PC-3 (cell line): ENCODE data around the gene MBNL1. TPM values are rescaled to one million over a fixed set of nuclear protein-coding genes. Genes with fewer than 3 reads are reported as not detected.

Source experiments
- ATAC-seq: fragments of 200-7000 bp; cut with Tn5 transposase; 2 replicates; pipeline ENCODE4 v1.9.1; 2020; ENCODE audit warnings: mild to moderate bottlenecking, moderate library complexity
- BruUV-seq: library from RNA; stranded (reverse); fragments of 400-500 nt; replicated peaks from 2 replicates; lab custom pipeline; 2021; lab: Mats Ljungman, UMichigan
- CTCF ChIA-PET: fragments of 300-600 bp; sonication (Branson Sonifier 250); formaldehyde crosslinking; loops from one replicate; lab custom pipeline; 2022; ENCODE audit warnings: antibody characterized with exemption; lab: Charles Lee
- POLR2A ChIA-PET: fragments of 300-600 bp; sonication (Branson Sonifier 250); formaldehyde crosslinking; loops from one replicate; lab custom pipeline; 2022; ENCODE audit warnings: antibody characterized with exemption; ENCODE audit not compliant: unreplicated experiment; lab: Charles Lee
- DNase-seq: peaks from one replicate; pipeline ENCODE4 v3.0.0-alpha.2; 2015
- H2AFZ ChIP-seq: fragments of 300-600 bp; sonication (generic); 2 replicates; pipeline ENCODE4 v1.6.0; 2016; ENCODE audit warnings: antibody characterized with exemption, low read length
- H3F3A ChIP-seq: fragments of 300-600 bp; sonication (generic); one replicate; pipeline ENCODE4 v1.6.0; 2017; ENCODE audit warnings: antibody characterized with exemption, low read length, control low read depth, mild to moderate bottlenecking; ENCODE audit not compliant: unreplicated experiment
- H3K27ac ChIP-seq: fragments of 300-600 bp; sonication (generic); 2 replicates; pipeline ENCODE4 v1.5.1; 2016; ENCODE audit warnings: mild to moderate bottlenecking, low read length
- H3K27me3 ChIP-seq: fragments of 300-600 bp; sonication (generic); 2 replicates; pipeline ENCODE4 v1.6.1; 2016; ENCODE audit warnings: low read length, mixed read lengths
- H3K36me3 ChIP-seq: fragments of 300-600 bp; sonication (generic); 2 replicates; pipeline ENCODE4 v1.6.1; 2016; ENCODE audit warnings: low read depth, mixed run types, low read length, mixed read lengths
- H3K4me1 ChIP-seq: fragments of 300-600 bp; sonication (generic); 2 replicates; pipeline ENCODE4 v1.5.1; 2016; ENCODE audit warnings: low read length; ENCODE audit not compliant: insufficient read depth
- H3K4me2 ChIP-seq: fragments of 300-600 bp; sonication (generic); 2 replicates; pipeline ENCODE4 v1.6.0; 2016; ENCODE audit warnings: low read length
- H3K4me3 ChIP-seq: fragments of 300-600 bp; sonication (generic); 2 replicates; pipeline ENCODE4 v1.5.1; 2016; ENCODE audit warnings: mild to moderate bottlenecking, low read length, mixed read lengths
- H3K79me2 ChIP-seq: fragments of 300-600 bp; sonication (generic); 2 replicates; pipeline ENCODE4 v1.6.1; 2017; ENCODE audit warnings: low read length, mixed read lengths
- H3K9ac ChIP-seq: fragments of 300-600 bp; sonication (generic); 2 replicates; pipeline ENCODE4 v1.6.0; 2016; ENCODE audit warnings: mild to moderate bottlenecking, low read length
- H3K9me2 ChIP-seq: fragments of 300-600 bp; sonication (generic); replicated peaks from 2 replicates; pipeline ENCODE4 v1.6.1; 2016; ENCODE audit warnings: mixed run types, low read length, mixed read lengths
- H3K9me3 ChIP-seq: fragments of 300-600 bp; sonication (generic); 2 replicates; pipeline ENCODE4 v1.6.1; 2016; ENCODE audit warnings: low read length, mixed read lengths
- H4K20me1 ChIP-seq: fragments of 300-600 bp; sonication (generic); 2 replicates; pipeline ENCODE4 v1.6.1; 2016; ENCODE audit warnings: low read length, mixed read lengths
- CTCF ChIP-seq: fragments of 300-600 bp; sonication (generic); conservative IDR thresholded peaks from 2 replicates; pipeline ENCODE4 v1.5.1; 2017; ENCODE audit warnings: antibody characterized with exemption, low read depth, mild to moderate bottlenecking, low read length
- EZH2 ChIP-seq: fragments of 300-600 bp; sonication (generic); IDR thresholded peaks from one replicate; pipeline ENCODE4 v1.6.1; 2017; ENCODE audit warnings: antibody characterized with exemption, mild to moderate bottlenecking, low read length; ENCODE audit not compliant: unreplicated experiment
- EZH2phosphoT487 ChIP-seq: fragments of 300-600 bp; sonication (generic); IDR thresholded peaks from 2 replicates; pipeline ENCODE4 v1.6.1; 2018; ENCODE audit warnings: mild to moderate bottlenecking, antibody characterized with exemption, low read length, borderline replicate concordance
- intact Hi-C: fragments of 100-400 bp; cut with micrococcal nuclease; formaldehyde crosslinking; loops from 2 replicates; pipeline ENCODE4 v1.9.0; 2023
- total RNA-seq: library from RNA; depleted of rRNA; stranded (reverse); fragments of >200 nt; gene quantifications from 2 replicates; pipeline ENCODE4 v1.2.3, GENCODE V29; 2014

The MBNL1 gene
- total RNA-seq, 1 experiment from 2014 or later, result 161 TPM

GRCh38 chr3:152314677-152315353, 46.1 kb downstream of the MBNL1 start:
- H3K4me1 ChIP-seq, result peaks cover 43% of the 10 kb centered on the region
- ChIA-PET CTCF (interaction anchor here (0.6 kb wide), 1 partner anchor 14 kb away, joined by 4 read pairs; no protein-coding TSS in a partner anchor), POLR2A (interaction anchor here (0.6 kb wide), 2 partner anchors 13 to 46 kb away, joined by 3 to 8 read pairs; no protein-coding TSS in a partner anchor)
- DNase-seq, result no peak
- H3K4me2 ChIP-seq, result no peak overlapping the region
- H3F3A ChIP-seq, result no peaks in the 10 kb centered on the region
- TF ChIP-seq CTCF (no peak), EZH2phosphoT487 (no peak), EZH2 (no peak)
- intact Hi-C loops, result no loop called here
- H4K20me1 ChIP-seq, result 0 out of 2 replicates have a peak, but pooled peaks cover 6% of the 10 kb centered on the region
- H2AFZ ChIP-seq, result no peak overlapping the region
- H3K9ac ChIP-seq, result no peak overlapping the region
- no peak overlapping the region for H3K27ac ChIP-seq
- H3K36me3 ChIP-seq, result no peaks in the 10 kb centered on the region
- H3K27me3 ChIP-seq, result no peaks in the 10 kb centered on the region
- H3K9me3 ChIP-seq, result no peaks in the 10 kb centered on the region
- H3K4me3 ChIP-seq, result no peak overlapping the region
- no peaks in the 10 kb centered on the region for H3K9me2 ChIP-seq
- ATAC-seq, result no peak
- H3K79me2 ChIP-seq, result peaks cover 100% of the 10 kb centered on the region
- BruUV-seq, result no TSS peak

GRCh38 chr3:152315623-152316022, 46.9 kb downstream of the MBNL1 start:
- ATAC-seq (no peak), DNase-seq (no peak)
- ChIA-PET CTCF (interaction anchor here (0.6 kb wide), 1 partner anchor 14 kb away, joined by 4 read pairs; no protein-coding TSS in a partner anchor), POLR2A (interaction anchor here (0.6 kb wide), 4 partner anchors 12 to 240 kb away, joined by 3 to 8 read pairs (median 3); no protein-coding TSS in a partner anchor)
- intact Hi-C loops, result no loop called here
- Histone ChIP-seq H3K9me3 (no peaks in the 10 kb centered on the region), H3K9me2 (no peaks in the 10 kb centered on the region), H3F3A (no peaks in the 10 kb centered on the region), H3K9ac (no peak overlapping the region), H3K79me2 (peaks cover 100% of the 10 kb centered on the region), H3K36me3 (no peaks in the 10 kb centered on the region), H3K4me2 (no peak overlapping the region), H3K27me3 (no peaks in the 10 kb centered on the region), H3K4me3 (no peak overlapping the region), H3K4me1 (peaks cover 35% of the 10 kb centered on the region), H4K20me1 (0 out of 2 replicates have a peak, but pooled peaks cover 6% of the 10 kb centered on the region), H2AFZ (no peak overlapping the region), H3K27ac (no peak overlapping the region)
- TF ChIP-seq EZH2phosphoT487, result no peak
- no peak for TF ChIP-seq EZH2
- no peak for TF ChIP-seq CTCF
- BruUV-seq, result no TSS peak

- CTCF ChIA-PET, result no interaction called here
- Histone ChIP-seq H3K9ac (no peak overlapping the region), H3F3A (no peaks in the 10 kb centered on the region), H3K27ac (0 out of 2 replicates have a peak overlapping the region, but pooled peaks have one; percentile 9), H2AFZ (no peak overlapping the region), H3K27me3 (no peaks in the 10 kb centered on the region), H3K9me3 (no peaks in the 10 kb centered on the region), H3K36me3 (no peaks in the 10 kb centered on the region), H3K4me1 (peaks cover 34% of the 10 kb centered on the region), H3K9me2 (no peaks in the 10 kb centered on the region), H4K20me1 (0 out of 2 replicates have a peak, but pooled peaks cover 6% of the 10 kb centered on the region), H3K4me3 (no peak overlapping the region), H3K4me2 (no peak overlapping the region), H3K79me2 (peaks cover 100% of the 10 kb centered on the region)
- intact Hi-C loops, result no loop called here
- peak; percentile 26 for DNase-seq
- POLR2A ChIA-PET, result interaction anchor here (0.6 kb wide), 1 partner anchor 240 kb away, joined by 3 read pairs; no protein-coding TSS in a partner anchor
- peak; percentile 12 for ATAC-seq
- TF ChIP-seq CTCF, result no peak
- no peak for TF ChIP-seq EZH2phosphoT487
- TF ChIP-seq EZH2, result no peak
- no TSS peak for BruUV-seq
Measured at GRCh38 chr3:152316318-152316717, 47.6 kb downstream of the MBNL1 start.
